A549 (cell line): ENCODE measurements around the gene CYP19A1. TPM values are rescaled to one million over a fixed set of nuclear protein-coding genes. Genes with fewer than 3 reads are reported as not detected.

Source experiments
- ATAC-seq, 2 experiments: fragments of 200-7000 bp in 1 of 2; fragments of >200 bp in 1 of 2; cut with Nextera tagmentation in 1 of 2; cut with Tn5 transposase in 1 of 2; 3 replicates each; pipeline versions ENCODE4 v1.8.0 to v1.9.1; 2018 to 2020; ENCODE audit warnings: mild to moderate bottlenecking in 1 of 2, moderate library complexity in 1 of 2
- CTCF ChIA-PET: fragments of 300-600 bp; sonication (Branson Sonifier 250); formaldehyde crosslinking; extraction: SDS; loops from one replicate; lab custom pipeline; 2021; ENCODE audit warnings: antibody characterized with exemption, inconsistent platforms; lab: Yijun Ruan, JAX
- POLR2A ChIA-PET: fragments of 350-600 bp; formaldehyde crosslinking; extraction: SDS; loops from one replicate; lab custom pipeline; 2021; ENCODE audit warnings: antibody characterized with exemption, inconsistent platforms; lab: Yijun Ruan, JAX
- DNase-seq, 2 experiments: peaks; one replicate each; pipeline versions ENCODE4 v3.0.0 to v3.0.0-alpha.2; 2011 to 2016; ENCODE audit warnings: low read depth in 1 of 2, low spot score in 1 of 2
- FAIRE-seq: peaks from 2 replicates; lab custom pipeline; 2011; peaks lifted over from hg19 to GRCh38; lab: Jason Lieb, UNC
- H3K27ac ChIP-seq, 2 experiments: fragments of >200 bp; sonication (Bioruptor Twin); formaldehyde crosslinking; 3 replicates each; pipeline ENCODE4 v1.5.1; 2016 to 2017
- H3K4me1 ChIP-seq: fragments of >200 bp; sonication (Bioruptor Twin); formaldehyde crosslinking; 3 replicates; pipeline ENCODE4 v1.6.1; 2016
- H3K4me2 ChIP-seq: fragments of >200 bp; sonication (Bioruptor Twin); formaldehyde crosslinking; 3 replicates; pipeline ENCODE4 v1.6.1; 2016
- H3K4me3 ChIP-seq: fragments of >200 bp; sonication (Bioruptor Twin); formaldehyde crosslinking; 3 replicates; pipeline ENCODE4 v1.5.1; 2016
- H3K9me3 ChIP-seq: fragments of >200 bp; sonication (Bioruptor Twin); formaldehyde crosslinking; 3 replicates; pipeline ENCODE4 v1.6.1; 2016
- CBX2 ChIP-seq: fragments of 200-600 bp; sonication (generic); IDR thresholded peaks from 2 replicates; pipeline ENCODE4 v1.6.1; 2016; ENCODE audit warnings: low read depth, mild to moderate bottlenecking, borderline replicate concordance
- CEBPB ChIP-seq, 2 experiments: fragments of >200 bp in 1 of 2; sonication (Bioruptor Twin) in 1 of 2; formaldehyde crosslinking in 1 of 2; IDR thresholded peaks; 2 replicates each; pipeline ENCODE4 v1.6.1; 2012 to 2016
- CHD4 ChIP-seq: fragments of 200-600 bp; sonication (generic); IDR thresholded peaks from 2 replicates; pipeline ENCODE4 v1.6.1; 2016; ENCODE audit warnings: antibody characterized with exemption, mild to moderate bottlenecking, borderline replicate concordance
- E2F6 ChIP-seq: IDR thresholded peaks from 2 replicates; pipeline ENCODE4 v1.6.1; 2012; ENCODE audit warnings: low read depth, borderline replicate concordance
- EHF ChIP-seq: fragments of 250-450 bp; sonication (Bioruptor Pico); IDR thresholded peaks from 2 replicates; pipeline ENCODE4 v1.5.0; 2020; ENCODE audit warnings: mild to moderate bottlenecking
- ESRRA ChIP-seq: fragments of 150-350 bp; IDR thresholded peaks from 2 replicates; pipeline ENCODE4 v1.6.1; 2014; ENCODE audit warnings: mild to moderate bottlenecking, low read length, borderline replicate concordance
- FOSB ChIP-seq: fragments of 250-450 bp; sonication (Bioruptor Pico); IDR thresholded peaks from 2 replicates; pipeline ENCODE4 v1.5.0; 2020; ENCODE audit warnings: mild to moderate bottlenecking, moderate library complexity
- FOSL2 ChIP-seq, 2 experiments: fragments of 450-650 bp in 1 of 2; fragments of >200 bp in 1 of 2; sonication (Bioruptor Twin) in 1 of 2; formaldehyde crosslinking; IDR thresholded peaks; 2 replicates each; pipeline versions ENCODE4 v1.5.0 to v1.6.1; 2016 to 2020; ENCODE audit warnings: mild to moderate bottlenecking in 1 of 2, moderate library complexity in 1 of 2
- FOXS1 ChIP-seq: fragments of 250-450 bp; sonication (Bioruptor Pico); IDR thresholded peaks from 2 replicates; pipeline ENCODE4 v1.5.0; 2020; ENCODE audit warnings: mild to moderate bottlenecking, moderate library complexity
- HES2 ChIP-seq: fragments of >200 bp; sonication (Bioruptor Twin); formaldehyde crosslinking; IDR thresholded peaks from 2 replicates; pipeline ENCODE4 v1.6.1; 2016
- HOXB13 ChIP-seq: fragments of 250-450 bp; sonication (Bioruptor Pico); IDR thresholded peaks from 2 replicates; pipeline ENCODE4 v1.5.0; 2020; ENCODE audit warnings: low read depth, mild to moderate bottlenecking, moderate library complexity
- JUNB ChIP-seq: fragments of >200 bp; sonication (Bioruptor Twin); formaldehyde crosslinking; IDR thresholded peaks from 2 replicates; pipeline ENCODE4 v1.6.1; 2016
- MAZ ChIP-seq: fragments of 150-350 bp; IDR thresholded peaks from 2 replicates; pipeline ENCODE4 v1.6.1; 2014; ENCODE audit warnings: antibody characterized with exemption, low read depth, low read length, borderline replicate concordance
- NPAS2 ChIP-seq: fragments of 250-450 bp; sonication (Bioruptor Pico); IDR thresholded peaks from 2 replicates; pipeline ENCODE4 v1.8.0; 2022; ENCODE audit warnings: mild to moderate bottlenecking, moderate library complexity, borderline replicate concordance
- NR3C1 ChIP-seq: fragments of >200 bp; sonication (Bioruptor Twin); formaldehyde crosslinking; IDR thresholded peaks from 3 replicates; pipeline ENCODE4 v1.6.1; 2017
- PHF8 ChIP-seq: fragments of 200-600 bp; sonication (generic); IDR thresholded peaks from 2 replicates; pipeline ENCODE4 v1.6.1; 2016; ENCODE audit warnings: low read depth, mild to moderate bottlenecking, antibody characterized with exemption, moderate library complexity, borderline replicate concordance
- POLR2A ChIP-seq: IDR thresholded peaks from 2 replicates; pipeline ENCODE4 v1.6.1; 2012; ENCODE audit warnings: mild to moderate bottlenecking, low read length
- RAD21 ChIP-seq, 2 experiments: fragments of >200 bp in 1 of 2; sonication (Bioruptor Twin) in 1 of 2; formaldehyde crosslinking in 1 of 2; IDR thresholded peaks in 1 of 2; conservative IDR thresholded peaks in 1 of 2; 2 replicates in 1 of 2; 3 replicates in 1 of 2; pipeline ENCODE4 v1.6.1; 2012 to 2018; ENCODE audit warnings: inconsistent platforms in 1 of 2
- RARB ChIP-seq: fragments of 250-450 bp; sonication (Bioruptor Pico); IDR thresholded peaks from 2 replicates; pipeline ENCODE4 v1.8.0; 2021; ENCODE audit warnings: mild to moderate bottlenecking, moderate library complexity
- RCOR1 ChIP-seq: fragments of 150-350 bp; IDR thresholded peaks from 2 replicates; pipeline ENCODE4 v1.6.1; 2014; ENCODE audit warnings: antibody characterized with exemption, low read length, low read depth
- REST ChIP-seq: fragments of 200-600 bp; sonication (generic); IDR thresholded peaks from 2 replicates; pipeline ENCODE4 v1.6.1; 2016; ENCODE audit warnings: antibody characterized with exemption, mild to moderate bottlenecking, moderate library complexity
- RFX5 ChIP-seq: fragments of 450-650 bp; IDR thresholded peaks from 2 replicates; pipeline ENCODE4 v1.7.1; 2014; ENCODE audit warnings: antibody characterized with exemption, mild to moderate bottlenecking, moderate library complexity
- RNF2 ChIP-seq: fragments of 200-600 bp; sonication (generic); IDR thresholded peaks from 2 replicates; pipeline ENCODE4 v1.6.1; 2016; ENCODE audit warnings: low read depth, mild to moderate bottlenecking, antibody characterized with exemption, moderate library complexity, borderline replicate concordance
- TP53 ChIP-seq: fragments of 250-450 bp; sonication (Bioruptor Pico); IDR thresholded peaks from 2 replicates; pipeline ENCODE4 v1.5.0; 2021; ENCODE audit warnings: mild to moderate bottlenecking, moderate library complexity
- ZC3H11A ChIP-seq: fragments of 450-650 bp; IDR thresholded peaks from 2 replicates; pipeline ENCODE4 v1.6.1; 2014; ENCODE audit warnings: antibody characterized with exemption, mild to moderate bottlenecking
- ZNF302 ChIP-seq: fragments of 250-450 bp; sonication (Bioruptor Pico); IDR thresholded peaks from 2 replicates; pipeline ENCODE4 v1.9.0; 2021; ENCODE audit warnings: inconsistent platforms, mild to moderate bottlenecking, moderate library complexity
- WGBS: methylation state at CpG from one replicate; pipeline ENCODE4 v1.1.6; 2017; ENCODE audit errors: missing lambda C conversion rate; 5-methylcytosine and 5-hydroxymethylcytosine counted together
- polyA plus RNA-seq, 4 experiments: library from polyadenylated mRNA; depleted of rRNA in 3 of 4; stranded (reverse); fragments of >200 nt; fragmentation: RNase III in 1 of 4; extraction: RNeasy Plus Mini Kit Qiagen cat#74134 plus additional on column Dnase treatment in 1 of 4; gene quantifications; 2 replicates in 3 of 4; 3 replicates in 1 of 4; pipeline ENCODE4 v1.2.3, GENCODE V29; 2011 to 2017

CYP19A1 gene
- polyA plus RNA-seq, 2 of the 4 experiments (the other 2 are of a cell fraction): 0.36 TPM; not detected in 1

GRCh38 chr15:51253366-51253765 is 85.0 kb downstream of the CYP19A1 start:
- FAIRE-seq: no peak
- WGBS: 9% methylated on average over 2 of the region's 2 CpGs
- no peaks in the 10 kb centered on the region for H3K4me1 ChIP-seq
- H3K27ac ChIP-seq: no peak overlapping the region
- no peak overlapping the region for H3K4me2 ChIP-seq
- H3K9me3 ChIP-seq: no peaks in the 10 kb centered on the region
- CTCF ChIA-PET: interaction anchor here (0.6 to 3.0 kb wide), 3 partner anchors 10 to 242 kb away, joined by 3 to 10 read pairs (median 3); no protein-coding TSS in a partner anchor
- DNase-seq: no peak
- no peak overlapping the region for H3K4me3 ChIP-seq
- TF ChIP-seq CEBPB (IDR thresholded peaks at IDR 0.05): no peak
- no peak for TF ChIP-seq RCOR1
- TF ChIP-seq HOXB13 (CRISPR knock-in tag): no peak
- no peak for TF ChIP-seq ESRRA
- TF ChIP-seq PHF8: no peak
- TF ChIP-seq EHF (CRISPR knock-in tag): no peak
- no peak for TF ChIP-seq NPAS2 (CRISPR knock-in tag)
- TF ChIP-seq FOXS1 (CRISPR knock-in tag): no peak
- no peak for TF ChIP-seq ZNF302 (CRISPR knock-in tag)
- TF ChIP-seq CHD4: no peak
- no peak for TF ChIP-seq TP53 (CRISPR knock-in tag)
- TF ChIP-seq E2F6: no peak
- TF ChIP-seq HES2: no peak
- TF ChIP-seq ZC3H11A: no peak
- TF ChIP-seq FOSB (CRISPR knock-in tag): no peak
- no peak for TF ChIP-seq MAZ
- TF ChIP-seq RFX5: no peak
- TF ChIP-seq, all 56 proteins: peak for 0
- POLR2A ChIA-PET: no interaction called here
- no peak for ATAC-seq

- no peak for FAIRE-seq
- POLR2A ChIA-PET: no interaction called here
- 70% methylated on average over 3 of the region's 3 CpGs for WGBS
Observed at GRCh38 chr15:51252671-51253070, 85.7 kb downstream of the CYP19A1 start.

More at GRCh38 chr15:51252671-51253070, 85.7 kb downstream of the CYP19A1 start:
- Histone ChIP-seq H3K27ac (no peak overlapping the region), H3K4me1 (no peaks in the 10 kb centered on the region), H3K4me3 (no peak overlapping the region), H3K4me2 (no peak overlapping the region), H3K9me3 (no peaks in the 10 kb centered on the region)
- CTCF ChIA-PET: interaction anchor here (1.2 to 3.0 kb wide), 4 partner anchors 11 to 150 kb away, joined by 3 to 10 read pairs (median 4); no protein-coding TSS in a partner anchor
- ATAC-seq (no peak), DNase-seq (no peak)
- TF ChIP-seq FOSL2 (IDR thresholded peaks at IDR 0.05): no peak
- no peak for TF ChIP-seq FOSL2 (CRISPR knock-in tag; IDR thresholded peaks at IDR 0.05)
- TF ChIP-seq RARB (CRISPR knock-in tag): no peak
- no peak for TF ChIP-seq REST
- TF ChIP-seq NR3C1: no peak
- TF ChIP-seq CBX2: no peak
- TF ChIP-seq ESRRA: no peak
- no peak for TF ChIP-seq FOSB (CRISPR knock-in tag)
- no peak for TF ChIP-seq CEBPB (IDR thresholded peaks at IDR 0.05)
- no peak for TF ChIP-seq JUNB
- TF ChIP-seq POLR2A: no peak
- TF ChIP-seq EHF (CRISPR knock-in tag): no peak
- no peak for TF ChIP-seq PHF8
- TF ChIP-seq RAD21 (conservative IDR thresholded peaks at IDR 0.05 in 1 of 2, IDR thresholded peaks at IDR 0.05 in 1 of 2): no peak
- no peak for TF ChIP-seq FOXS1 (CRISPR knock-in tag)
- TF ChIP-seq RNF2: no peak
- no peak for TF ChIP-seq RFX5
